T-helper 1 cell (primary cell): ENCODE measurements around the gene LRRC8B.
"Not testable (repeated sequence)": the region's sequence is repeated elsewhere in the genome, so short reads cannot be mapped to it uniquely, and the experiment has no call there.

Source experiments
- DNase-seq, 5 donors: peaks; one replicate each; pipeline ENCODE4 v3.0.0-alpha.2; 2012 to 2020
- total RNA-seq, 4 donors: gene quantifications; one replicate each; lab custom pipeline; 2026; lab: John Stamatoyannopoulos, UW

Gene LRRC8B
- 20.2 to 36.1 (median 30.6) reads per million in 4 donors for total RNA-seq

- DNase-seq = peak; percentile 78 to 92 (median 84)
These were observed at the start of gene LRRC8B for GRCh38 chr1:89524369-89525168. Gene LRRC8B (plus strand): TSS chr1:89524829. CDS start chr1:89582651, 57,822 bp downstream.

DNA sequence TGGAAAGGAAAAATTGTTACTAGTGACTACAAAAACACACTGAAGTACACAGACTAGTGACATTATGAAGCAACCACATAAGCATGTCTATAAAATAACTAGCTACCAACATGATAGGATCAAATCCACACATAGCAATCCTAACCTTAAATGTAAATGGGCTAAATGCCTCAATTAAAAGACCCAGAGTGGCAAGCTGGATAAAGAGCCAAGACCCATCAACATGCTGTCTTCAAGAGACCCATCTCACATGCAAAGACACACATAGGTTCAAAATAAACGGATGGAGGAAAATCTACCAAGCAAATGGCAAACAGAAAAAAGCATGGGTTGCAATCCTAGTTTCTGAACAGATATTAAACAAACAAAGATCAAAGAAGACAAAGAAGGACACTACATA is 49.4 kb upstream of the LRRC8B start:
- DNase-seq = no peak

DNA sequence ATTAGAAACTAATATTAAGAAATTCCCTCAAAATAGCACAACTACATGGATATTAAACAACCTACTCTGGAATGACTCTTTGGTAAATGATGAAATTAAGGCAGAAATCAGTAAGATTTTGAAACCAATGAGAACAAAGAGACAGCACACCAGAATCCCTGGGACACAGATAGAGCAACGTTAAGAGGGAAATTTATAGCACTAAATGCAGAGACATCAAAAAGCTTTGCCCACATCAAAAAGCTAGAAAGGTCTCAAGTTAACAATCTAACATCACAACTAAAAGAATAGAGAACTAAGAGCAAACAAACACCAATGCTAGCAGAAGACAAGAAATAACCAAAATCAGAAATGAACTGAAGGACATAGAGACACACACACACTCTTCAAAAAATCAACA is 48.6 kb upstream of the LRRC8B start:
- no peak for DNase-seq

DNA sequence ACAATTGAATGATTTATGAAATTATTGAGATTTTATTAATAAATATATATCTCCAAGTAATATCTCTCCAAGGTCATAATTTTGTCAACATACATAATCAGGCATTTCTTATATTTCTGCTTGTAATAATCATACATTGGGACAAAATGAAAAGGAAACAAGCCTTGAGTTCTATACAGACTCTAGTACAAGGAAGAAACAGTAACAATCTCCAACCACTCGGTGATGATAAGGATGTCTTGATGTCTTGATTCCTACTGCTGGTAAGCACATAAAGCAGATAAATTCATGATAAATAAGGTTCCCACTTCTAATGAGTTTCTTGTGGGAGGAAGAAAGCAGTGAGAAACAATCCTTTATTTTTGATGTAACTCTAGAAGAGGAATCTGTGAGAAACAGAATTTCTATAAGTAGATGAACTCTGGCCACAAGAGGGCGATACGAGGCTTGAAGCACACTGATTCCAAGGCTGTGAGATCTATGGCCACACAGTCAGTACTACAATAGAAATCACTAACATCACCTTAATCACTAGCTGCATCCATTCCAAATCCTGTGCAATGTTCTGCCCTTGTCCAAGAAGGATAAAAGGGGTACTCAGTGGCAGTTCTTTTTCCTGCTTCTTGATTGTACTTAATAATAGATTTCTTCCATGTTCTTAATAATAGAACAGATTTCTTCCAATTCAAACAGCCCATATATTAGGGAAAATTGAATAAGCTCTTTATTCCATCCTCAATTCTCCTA is 41.4 kb upstream of the LRRC8B start:
- peak; percentile 26 to 81 (median 66) for DNase-seq

DNA sequence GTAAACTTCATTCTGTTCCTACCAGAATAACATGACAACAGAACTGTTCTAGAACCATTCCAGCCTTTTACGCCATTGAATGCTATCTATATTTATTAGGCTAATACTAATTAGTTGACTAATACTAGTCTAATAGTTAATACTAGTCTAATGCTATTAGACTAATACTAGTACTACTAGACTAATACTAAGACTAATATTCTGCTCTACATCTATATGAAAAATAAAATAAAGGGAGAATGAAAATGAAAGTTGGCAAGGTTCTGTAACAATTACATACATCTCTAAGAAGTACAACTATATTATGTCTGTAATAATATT is 40.9 kb upstream of the LRRC8B start:
- no peak for DNase-seq

GRCh38 chr1:89484092-89485038 is 40.3 kb upstream of the LRRC8B start:
- DNase-seq = no peak

GRCh38 chr1:89487972-89488371 is 36.7 kb upstream of the LRRC8B start:
- peak in 1 of 5 donors; percentile 42 for DNase-seq

DNA sequence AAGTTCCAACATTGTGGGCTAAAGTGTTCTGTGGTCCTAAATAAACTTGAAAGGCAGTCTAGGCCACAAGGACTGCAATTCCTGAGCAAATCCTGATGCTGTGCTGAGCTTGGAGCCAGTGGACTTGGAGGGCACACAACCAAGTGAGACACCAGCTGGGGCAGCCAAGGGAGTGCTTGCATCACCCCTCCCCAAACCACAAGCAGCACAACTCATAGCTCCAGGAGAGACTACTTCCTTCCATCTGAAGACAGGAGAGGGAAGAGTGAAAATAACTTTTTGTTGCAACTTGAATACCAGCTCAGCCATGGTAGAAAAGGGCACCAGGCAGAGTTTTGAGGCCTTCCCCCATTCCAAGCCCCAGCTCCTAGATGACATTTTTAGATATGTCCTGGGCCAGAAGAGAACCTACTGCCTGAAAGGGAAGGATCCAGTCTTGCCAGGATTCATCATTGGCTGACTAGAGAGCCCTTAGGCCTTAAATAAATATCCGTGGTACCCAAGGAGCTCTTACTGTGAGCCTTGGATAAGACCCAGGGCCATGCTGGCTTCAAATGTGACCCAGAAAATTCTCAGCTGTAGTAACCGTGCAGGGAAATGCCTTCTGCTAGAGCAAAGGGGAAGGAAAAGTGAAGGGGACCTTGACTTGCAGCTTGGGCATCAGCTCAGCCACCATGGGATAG is 35.4 kb upstream of the LRRC8B start:
- peak in 1 of 5 donors; percentile 17 for DNase-seq

- DNase-seq = no peak
These were observed 34.2 kb upstream of the LRRC8B start for GRCh38 chr1:89490389-89490788.

DNA sequence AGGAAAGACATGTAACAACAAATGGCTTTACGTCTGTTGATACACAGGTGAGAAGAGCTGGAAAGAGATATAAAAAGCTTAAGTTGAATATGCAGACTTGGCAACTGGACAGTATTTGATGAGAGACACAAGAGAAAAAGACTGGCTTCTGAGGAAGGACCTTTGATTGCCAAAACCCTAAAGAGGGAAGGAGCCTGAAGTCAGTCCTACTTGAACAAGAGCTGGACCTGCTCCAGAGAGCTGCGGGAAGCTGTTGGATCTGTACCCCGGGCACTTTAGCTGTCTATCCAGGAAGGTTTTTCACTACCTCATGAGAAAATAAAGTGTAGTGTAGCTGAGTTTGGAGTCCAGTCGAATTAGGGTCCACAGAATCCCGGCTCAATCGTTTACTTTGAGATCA is 25.3 kb upstream of the LRRC8B start:
- no peak for DNase-seq

GRCh38 chr1:89502042-89502441 is 22.6 kb upstream of the LRRC8B start:
- DNase-seq = no peak

DNA sequence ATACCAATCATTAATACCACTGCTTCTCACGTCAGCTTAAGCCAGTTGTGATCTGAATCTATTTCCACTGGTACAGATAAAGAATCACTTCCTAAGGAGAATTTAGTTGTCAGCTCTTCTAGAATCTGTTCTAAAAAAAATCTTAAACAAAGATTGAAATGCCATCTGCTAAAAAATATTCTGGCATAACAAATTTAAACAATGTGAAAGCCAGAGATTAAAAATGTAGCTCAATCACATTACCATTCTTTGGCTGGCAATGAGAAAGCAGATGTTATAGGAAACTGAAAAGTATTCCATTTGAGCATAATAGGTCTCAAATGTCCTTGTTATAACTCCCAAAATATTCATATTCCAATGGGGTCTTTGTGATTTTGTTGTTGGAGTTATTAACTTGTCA is 21.7 kb upstream of the LRRC8B start:
- no peak for DNase-seq

DNA sequence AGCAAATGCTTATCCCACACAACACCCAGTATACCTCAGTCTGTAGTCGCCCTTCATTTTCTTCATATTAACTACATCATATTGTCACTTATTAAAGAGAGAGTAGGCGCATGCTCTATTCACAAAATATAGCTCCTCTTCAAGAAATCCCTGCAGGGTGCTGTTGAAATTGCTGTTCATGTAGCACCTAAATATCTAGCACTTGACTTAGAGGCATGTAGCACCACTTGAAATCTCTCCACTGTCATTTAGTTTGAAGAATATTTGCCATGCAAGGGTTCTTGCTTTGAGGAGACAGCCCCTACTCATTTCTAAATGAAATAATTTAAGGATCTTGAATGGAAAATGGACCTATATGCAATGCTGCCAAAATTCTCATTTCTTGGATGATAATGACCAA is 20.9 kb upstream of the LRRC8B start:
- DNase-seq = no peak

GRCh38 chr1:89510061-89510460 is 14.6 kb upstream of the LRRC8B start:
- DNase-seq = not testable (repeated sequence)

- DNase-seq = no peak
These were observed 11.5 kb upstream of the LRRC8B start for GRCh38 chr1:89512996-89513720.

DNA sequence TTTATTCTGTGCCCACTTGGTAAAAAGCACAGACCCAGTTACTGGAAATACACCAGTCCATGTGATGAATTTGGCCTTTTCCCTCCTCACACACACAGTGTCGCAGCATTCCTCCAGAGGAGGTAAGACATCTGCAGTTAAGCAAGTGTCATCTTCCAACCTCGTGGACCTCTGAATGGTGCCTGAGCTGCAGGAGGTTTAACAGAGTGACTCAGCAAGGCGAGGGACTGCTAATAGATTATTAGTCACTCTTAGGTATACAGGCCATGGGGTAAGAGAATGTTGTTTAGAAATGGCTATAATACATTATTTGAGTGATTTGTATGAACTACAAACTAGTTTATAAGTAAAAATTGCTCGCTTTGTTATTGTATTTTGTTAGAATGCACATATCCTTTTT is 8.6 kb upstream of the LRRC8B start:
- DNase-seq = no peak

- DNase-seq = no peak
These were observed 6.4 kb upstream of the LRRC8B start for GRCh38 chr1:89518221-89518631.

GRCh38 chr1:89519779-89520358 is 4.8 kb upstream of the LRRC8B start:
- peak in 3 of 5 donors; percentile 4 to 59 (median 38) for DNase-seq

DNA sequence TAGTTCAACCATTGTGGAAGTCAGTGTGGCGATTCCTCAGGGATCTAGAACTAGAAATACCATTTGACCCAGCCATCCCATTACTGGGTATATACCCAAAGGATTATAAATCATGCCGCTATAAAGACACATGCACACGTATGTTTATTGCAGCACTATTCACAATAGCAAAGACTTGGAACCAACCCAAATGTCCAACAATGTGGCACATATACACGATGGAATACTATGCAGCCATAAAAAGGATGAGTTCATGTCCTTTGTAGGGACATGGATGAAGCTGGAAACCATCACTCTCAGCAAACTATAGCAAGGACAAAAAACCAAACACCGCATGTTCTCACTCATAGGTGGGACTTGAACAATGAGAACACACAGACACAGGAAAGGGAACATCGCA is 2.7 kb upstream of the LRRC8B start:
- not testable (repeated sequence) for DNase-seq

DNA sequence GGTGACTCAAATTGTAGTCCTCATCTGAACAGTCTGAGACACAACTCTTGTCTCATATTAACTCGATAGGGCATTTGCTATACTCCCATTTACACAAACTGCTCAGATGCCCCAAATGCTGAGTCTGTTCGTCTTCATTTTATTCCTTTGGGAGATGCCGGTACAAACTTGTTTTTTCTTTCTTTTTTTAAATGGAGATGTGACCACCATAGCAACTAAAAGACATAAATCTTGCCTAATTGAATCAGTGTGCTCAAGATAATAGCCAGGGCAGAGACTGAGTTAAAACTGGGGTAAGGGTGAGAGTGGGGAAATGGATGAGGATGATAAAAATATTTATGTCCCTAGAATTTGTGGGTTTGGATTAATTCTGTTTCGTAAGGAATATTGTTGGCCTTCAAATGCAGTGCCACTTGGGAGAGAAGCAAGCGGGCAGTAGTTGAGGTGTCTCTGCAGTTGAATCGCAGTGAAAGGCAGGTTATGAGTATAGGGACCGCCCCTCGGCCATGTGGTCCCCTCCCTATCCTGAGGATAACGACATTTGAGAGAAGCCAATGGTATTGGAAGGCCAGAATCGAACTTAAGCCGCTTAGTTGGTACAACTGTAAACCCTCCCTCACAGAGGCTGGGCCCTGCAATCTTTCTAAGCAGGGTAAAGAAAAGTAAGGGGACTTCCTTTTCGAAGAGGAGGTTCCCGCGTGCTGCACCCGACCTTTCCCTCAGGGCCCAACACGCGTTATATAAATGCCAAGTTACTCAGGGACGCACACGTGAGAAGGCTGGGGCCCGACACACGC is 859 bp upstream of the LRRC8B start:
- peak in 3 of 5 donors; percentile 41 to 80 (median 46) for DNase-seq
